ENCODE data around the gene NRIP2.

The NRIP2 gene

DNA sequence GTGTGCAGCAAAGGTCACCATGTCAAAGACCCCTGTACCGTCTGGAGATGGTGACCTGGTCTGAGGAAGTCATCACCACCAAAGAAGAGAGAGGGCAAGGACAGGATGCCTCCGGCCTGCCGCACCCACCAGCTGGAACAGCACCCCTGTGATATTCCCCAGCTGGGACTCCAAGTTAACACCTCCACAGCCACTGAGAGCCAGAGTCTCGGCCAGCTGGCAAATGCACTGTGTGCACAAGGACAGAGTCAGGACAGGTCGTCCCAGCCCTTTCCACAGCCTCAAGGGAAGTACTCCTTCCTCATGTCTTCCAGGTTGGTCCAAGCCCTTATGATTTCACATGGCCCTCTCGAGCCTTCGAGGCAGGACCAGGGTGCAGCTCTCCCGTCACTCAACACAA lies 59.4 kb downstream of the NRIP2 start:
- TF ChIP-seq, protein P1, sequence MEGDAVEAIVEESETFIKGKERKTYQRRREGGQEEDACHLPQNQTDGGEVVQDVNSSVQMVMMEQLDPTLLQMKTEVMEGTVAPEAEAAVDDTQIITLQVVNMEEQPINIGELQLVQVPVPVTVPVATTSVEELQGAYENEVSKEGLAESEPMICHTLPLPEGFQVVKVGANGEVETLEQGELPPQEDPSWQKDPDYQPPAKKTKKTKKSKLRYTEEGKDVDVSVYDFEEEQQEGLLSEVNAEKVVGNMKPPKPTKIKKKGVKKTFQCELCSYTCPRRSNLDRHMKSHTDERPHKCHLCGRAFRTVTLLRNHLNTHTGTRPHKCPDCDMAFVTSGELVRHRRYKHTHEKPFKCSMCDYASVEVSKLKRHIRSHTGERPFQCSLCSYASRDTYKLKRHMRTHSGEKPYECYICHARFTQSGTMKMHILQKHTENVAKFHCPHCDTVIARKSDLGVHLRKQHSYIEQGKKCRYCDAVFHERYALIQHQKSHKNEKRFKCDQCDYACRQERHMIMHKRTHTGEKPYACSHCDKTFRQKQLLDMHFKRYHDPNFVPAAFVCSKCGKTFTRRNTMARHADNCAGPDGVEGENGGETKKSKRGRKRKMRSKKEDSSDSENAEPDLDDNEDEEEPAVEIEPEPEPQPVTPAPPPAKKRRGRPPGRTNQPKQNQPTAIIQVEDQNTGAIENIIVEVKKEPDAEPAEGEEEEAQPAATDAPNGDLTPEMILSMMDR (IDR thresholded peaks at IDR 0.05; ENCODE audit: control insufficient read depth, extremely low read depth, insufficient read depth) = no peak
- H3K4me3 ChIP-seq (ENCODE audit: low read depth, low read length) = no peak overlapping the region
- peak; percentile 83 for DNase-seq (ENCODE audit: low read depth)

All from LNCaP clone FGC (cell line).